Loucy (cell line): ENCODE results near the gene MEAK7.

Experiments used
- EZH2phosphoT487 ChIP-seq: fragments of 200-600 bp; IDR thresholded peaks from 2 replicates; pipeline ENCODE4 v1.6.1; 2018; ENCODE audit warnings: antibody characterized with exemption, mild to moderate bottlenecking, moderate library complexity, borderline replicate concordance
- TF ChIP-seq, protein P1 (sequence below): fragments of 200-600 bp; sonication (generic); conservative IDR thresholded peaks from 2 replicates; pipeline ENCODE4 v1.5.1; 2014; ENCODE audit warnings: mild to moderate bottlenecking, antibody characterized with exemption, low read length

DNA sequence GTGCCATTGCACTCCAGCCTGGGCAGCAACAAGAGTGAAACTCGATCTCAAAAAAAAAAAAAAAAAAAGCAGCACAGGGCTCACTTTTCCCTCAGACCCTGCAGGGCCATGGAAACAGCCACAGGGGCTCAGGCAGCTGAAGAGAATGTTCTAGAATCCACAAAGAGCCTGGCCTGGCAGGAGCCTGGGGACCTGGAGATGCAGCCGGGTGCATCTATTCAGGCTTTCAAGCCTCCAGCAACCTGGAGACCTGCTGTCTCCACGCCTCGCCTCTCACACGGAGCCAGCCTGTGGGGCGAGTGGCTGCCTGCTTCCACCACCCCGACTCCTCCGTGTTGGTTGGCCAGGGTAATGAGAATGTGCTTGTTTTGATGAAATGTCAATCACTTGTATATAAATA is 44.0 kb upstream of the MEAK7 start:
- TF ChIP-seq, protein P1, sequence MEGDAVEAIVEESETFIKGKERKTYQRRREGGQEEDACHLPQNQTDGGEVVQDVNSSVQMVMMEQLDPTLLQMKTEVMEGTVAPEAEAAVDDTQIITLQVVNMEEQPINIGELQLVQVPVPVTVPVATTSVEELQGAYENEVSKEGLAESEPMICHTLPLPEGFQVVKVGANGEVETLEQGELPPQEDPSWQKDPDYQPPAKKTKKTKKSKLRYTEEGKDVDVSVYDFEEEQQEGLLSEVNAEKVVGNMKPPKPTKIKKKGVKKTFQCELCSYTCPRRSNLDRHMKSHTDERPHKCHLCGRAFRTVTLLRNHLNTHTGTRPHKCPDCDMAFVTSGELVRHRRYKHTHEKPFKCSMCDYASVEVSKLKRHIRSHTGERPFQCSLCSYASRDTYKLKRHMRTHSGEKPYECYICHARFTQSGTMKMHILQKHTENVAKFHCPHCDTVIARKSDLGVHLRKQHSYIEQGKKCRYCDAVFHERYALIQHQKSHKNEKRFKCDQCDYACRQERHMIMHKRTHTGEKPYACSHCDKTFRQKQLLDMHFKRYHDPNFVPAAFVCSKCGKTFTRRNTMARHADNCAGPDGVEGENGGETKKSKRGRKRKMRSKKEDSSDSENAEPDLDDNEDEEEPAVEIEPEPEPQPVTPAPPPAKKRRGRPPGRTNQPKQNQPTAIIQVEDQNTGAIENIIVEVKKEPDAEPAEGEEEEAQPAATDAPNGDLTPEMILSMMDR, result no peak
- TF ChIP-seq EZH2phosphoT487, result no peak
